Activated T-cell treated with anti-CD3 and anti-CD28 coated beads, Interleukin-2, amount 50 U/mL, for 1 hour (primary cell): ENCODE results near the gene NOC2L.
A peak's percentile ranks its signal among the peaks of the same experiment; 100 is the strongest.

Experiments used
- DNase-seq: peaks from one replicate; pipeline ENCODE4 v3.0.0-alpha.2; 2020

NOC2L gene

DNA sequence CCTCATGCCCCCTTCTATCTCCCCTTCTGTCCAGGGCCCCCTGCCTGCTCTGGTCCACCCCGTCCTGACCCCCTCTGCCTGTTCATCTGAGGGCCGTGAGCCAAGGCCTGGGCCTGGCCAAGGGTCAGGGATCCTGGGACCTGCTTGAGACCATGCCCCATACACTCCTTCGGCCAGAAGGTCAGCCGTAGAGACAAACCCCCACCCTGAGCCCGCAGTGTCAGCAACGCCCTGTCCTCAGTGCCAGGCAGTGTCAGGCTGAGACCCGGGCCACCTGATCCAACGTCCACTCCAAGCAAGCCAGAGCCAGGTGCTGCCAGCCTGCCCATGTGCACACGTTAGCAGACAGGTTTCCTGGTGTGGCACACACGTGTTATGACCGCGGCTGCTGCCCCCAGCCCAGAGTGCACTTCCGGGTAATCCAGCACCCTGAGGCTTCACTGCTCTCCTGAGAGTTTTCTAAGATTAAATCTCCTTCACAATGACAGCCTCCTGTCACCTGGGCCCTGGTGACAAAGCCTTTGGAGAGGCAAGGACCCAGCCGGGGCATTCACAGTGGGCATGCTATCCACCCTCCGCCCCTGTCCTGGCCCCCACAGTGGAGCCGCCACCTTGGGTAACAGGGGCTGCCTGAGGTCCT is 45.4 kb downstream of the NOC2L start:
- DNase-seq, result peak; percentile 14

- DNase-seq, result peak; percentile 15
These were observed 46.2 kb downstream of the NOC2L start for GRCh38 chr1:912740-913301.

GRCh38 chr1:911875-912739 is 46.9 kb downstream of the NOC2L start:
- DNase-seq, result no peak

- DNase-seq, result peak; percentile 16
These were observed 48.0 kb downstream of the NOC2L start for GRCh38 chr1:910881-911721.

DNA sequence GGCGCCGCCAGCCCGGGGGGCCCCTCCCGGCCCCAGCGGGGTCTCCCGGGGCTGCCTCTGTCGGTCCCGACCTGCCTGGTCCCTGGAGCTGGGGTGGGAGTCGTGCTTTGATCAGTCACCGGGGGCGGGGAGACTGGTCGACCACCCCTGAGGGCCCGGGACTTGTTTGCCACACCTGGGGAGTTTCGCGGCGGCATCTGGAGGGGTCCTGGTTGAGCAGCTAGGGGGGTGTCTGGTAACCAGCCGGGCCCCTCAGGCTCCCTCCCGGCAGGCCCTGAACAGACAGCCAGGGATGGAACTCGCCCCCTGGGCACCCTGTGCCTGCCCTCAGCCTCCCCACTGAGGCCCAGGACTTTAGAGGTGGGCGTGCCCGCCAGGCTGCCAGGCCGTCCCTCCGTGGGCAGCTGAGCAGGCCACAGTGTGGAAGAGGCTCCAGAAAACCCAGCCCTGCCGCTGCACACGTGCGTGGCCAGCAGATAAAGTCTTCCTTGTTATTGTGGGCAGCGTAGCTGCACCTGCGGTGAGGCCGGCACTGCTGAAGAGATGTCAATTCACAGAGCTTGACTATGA is 48.7 kb downstream of the NOC2L start:
- peak; percentile 18 for DNase-seq

DNA sequence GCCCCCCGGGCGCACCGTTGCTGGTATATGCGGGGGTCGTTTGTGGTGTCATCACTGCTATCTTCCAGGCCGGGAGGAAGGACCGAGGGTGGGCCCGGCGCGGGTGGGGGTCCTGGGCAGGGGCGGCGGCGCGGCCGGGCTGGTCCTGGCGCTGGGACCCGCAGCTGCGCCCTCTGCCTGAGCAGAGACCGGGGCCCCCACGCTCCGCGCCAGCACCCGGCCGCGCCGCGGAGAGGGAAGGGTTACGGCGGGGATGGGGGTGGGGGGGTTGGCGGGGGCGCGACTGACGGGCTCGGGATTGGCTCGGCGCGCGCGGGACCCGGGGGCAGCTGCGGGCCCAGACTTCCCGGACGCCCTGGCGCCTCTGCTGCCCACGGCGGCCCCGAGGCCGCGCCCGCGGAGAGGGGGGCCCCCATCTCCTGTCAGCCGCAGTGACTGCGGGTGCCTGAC is 49.2 kb downstream of the NOC2L start:
- DNase-seq, result peak; percentile 13

DNA sequence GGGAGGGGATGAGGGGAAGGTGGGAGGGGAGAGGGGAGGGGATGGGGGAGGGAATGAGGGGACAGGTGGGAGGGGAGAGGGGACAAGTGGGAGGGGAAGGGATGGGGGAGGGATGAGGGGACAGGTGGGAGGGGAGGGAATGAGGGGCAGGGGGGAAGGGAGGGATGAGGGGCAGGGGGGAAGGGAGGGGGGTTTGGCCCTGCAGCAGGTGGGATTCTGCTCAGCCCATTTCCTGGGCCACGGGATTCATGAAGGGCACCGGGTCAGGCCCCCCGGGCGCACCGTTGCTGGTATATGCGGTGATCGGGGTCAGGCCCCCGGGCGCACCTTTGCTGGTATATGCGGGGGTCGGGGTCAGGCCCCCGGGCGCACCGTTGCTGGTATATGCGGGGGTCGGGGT is 50.4 kb downstream of the NOC2L start:
- DNase-seq, result no peak

DNA sequence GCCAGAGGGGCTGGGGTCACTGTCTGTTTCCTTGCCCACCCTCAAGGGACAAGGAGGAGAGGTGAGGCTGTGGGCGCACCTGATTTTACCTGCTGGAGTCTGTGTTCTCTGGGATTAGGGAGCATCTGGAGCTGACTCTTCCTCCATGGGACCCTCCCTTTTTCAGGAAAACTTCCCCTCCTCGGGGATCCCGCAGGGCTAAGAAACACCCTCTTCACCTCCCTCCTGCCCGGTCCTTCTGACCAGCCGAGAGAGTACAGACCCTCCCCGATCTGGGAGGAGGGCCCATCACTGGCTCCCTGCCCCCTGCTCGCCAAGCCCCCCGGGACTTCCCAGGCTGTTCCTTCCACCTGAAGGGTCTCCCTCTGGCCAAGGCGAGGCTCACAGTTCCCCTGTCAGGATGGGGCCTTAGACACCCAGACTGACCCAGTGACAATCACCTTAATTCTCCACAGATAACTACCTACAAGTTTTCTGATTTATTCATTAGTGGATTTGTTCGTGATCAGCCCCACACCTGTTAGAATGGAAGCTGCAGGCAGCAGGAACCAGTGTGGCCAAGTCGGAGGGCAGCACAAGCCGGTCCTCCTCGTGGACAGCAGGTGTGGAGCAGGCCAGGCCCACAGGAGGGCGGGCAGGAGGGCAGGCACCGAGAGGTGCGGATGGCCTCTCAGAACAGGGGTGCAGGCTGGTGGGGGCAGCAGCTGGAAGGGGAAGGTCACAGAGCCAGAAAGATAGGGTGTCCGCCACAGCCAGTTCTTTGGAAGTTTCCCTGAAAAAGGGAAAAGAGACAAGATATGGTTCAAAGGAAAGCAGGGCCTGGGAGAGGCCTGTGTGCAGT is 51.2 kb downstream of the NOC2L start:
- no peak for DNase-seq

DNA sequence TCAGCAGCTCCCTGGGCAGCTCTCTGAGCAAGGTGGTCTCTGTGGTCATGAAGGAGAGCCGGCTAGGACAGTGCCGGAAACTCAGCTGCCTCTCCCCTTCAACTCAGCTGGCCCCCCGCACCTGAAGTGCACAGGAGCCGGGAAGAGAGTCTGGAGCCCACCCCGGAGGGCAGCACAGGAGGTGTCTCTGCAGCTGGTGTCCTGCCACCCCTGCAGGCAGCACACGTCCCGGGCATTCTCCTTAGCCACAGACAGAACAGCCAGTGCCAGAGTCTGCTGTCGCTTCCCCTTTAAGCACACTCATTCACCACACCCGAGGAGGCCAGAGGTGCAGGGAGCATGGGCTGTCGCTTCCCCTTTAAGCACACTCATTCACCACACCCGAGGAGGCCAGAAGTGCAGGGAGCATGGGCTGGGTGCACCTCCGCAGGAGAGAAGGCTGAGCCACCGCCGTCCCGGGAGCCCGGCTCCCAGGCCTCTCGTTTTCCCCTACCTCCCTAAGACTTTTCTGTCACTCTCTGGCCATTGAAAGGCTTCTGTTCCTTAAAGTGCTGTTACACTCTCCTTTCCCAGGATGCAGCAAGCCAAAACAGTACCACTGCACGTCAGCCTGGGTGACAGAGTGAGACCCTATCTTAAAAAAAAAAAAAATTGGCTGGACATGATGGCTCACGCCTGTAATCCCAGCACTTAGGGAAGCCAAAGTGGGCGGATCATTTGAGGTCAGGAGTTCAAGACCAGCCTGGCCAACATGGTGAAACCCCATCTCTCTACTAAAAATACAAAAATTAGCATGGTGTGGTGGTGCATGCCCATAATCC is 52.2 kb downstream of the NOC2L start:
- no peak for DNase-seq

GRCh38 chr1:905811-906599 is 53.1 kb downstream of the NOC2L start:
- DNase-seq, result peak; percentile 21

DNA sequence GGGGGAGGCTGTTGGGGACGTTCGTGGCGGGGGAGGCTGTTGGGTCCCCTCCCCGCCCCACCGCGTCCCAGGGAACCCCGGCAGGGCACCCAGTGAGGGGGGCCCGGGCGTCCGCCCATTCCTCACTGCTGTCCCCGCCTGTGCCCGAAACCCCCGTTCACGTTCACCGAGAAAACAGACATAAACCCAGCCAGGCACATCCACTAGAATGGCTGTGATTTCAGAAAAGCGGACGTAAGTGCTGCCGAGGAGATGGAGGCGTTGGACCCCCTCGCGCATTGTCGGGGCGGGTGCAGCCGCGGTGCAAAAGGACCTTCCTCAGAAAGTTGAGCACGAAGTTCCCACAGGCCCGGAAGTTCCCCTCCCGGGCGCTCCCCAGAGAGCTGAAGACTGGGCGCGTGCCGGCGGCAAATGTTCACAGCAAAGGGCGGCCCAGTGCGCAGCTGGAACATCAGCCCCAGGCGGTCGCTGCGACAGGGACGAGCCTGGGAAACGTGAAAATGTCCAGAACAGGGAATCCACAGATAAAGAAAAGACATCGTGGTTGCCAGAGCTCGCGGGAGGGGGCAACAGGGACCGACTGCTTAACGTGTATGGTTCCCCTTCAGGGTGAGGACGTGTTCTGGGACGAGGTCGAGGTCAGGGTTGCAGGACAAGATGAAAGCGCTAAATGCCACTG is 53.8 kb downstream of the NOC2L start:
- DNase-seq, result peak; percentile 49

- peak; percentile 91 for DNase-seq
These were observed 54.6 kb downstream of the NOC2L start for GRCh38 chr1:904310-904950.

DNA sequence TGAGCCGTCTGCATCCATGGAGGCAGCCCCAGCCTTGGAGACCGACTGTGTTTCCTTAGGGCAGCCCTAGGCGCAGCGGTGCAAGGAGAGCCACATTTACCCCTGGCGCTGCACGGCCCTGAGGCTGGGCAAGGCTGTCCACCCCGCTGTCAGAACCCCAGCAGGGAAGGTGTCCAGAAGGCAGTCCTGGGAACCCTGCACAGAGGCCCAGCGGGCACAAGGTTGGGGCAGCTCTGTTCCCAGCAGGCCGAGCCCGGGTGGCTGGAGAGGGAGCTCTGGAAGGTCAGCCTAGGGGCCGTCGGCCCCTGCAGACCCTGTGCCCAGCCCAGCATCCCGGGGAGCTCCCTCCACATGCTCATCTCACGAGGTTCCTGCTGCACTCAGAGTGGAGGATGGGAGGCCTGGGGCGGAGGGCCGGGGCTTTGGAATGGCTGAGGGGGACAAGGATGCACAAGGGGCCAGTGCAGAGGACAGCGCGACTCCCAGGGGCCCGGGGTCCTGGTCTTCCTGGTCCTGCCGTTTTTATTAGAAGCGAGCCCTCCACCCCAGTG is 55.3 kb downstream of the NOC2L start:
- DNase-seq, result peak; percentile 20

GRCh38 chr1:903305-903704 is 55.8 kb downstream of the NOC2L start:
- DNase-seq, result no peak

DNA sequence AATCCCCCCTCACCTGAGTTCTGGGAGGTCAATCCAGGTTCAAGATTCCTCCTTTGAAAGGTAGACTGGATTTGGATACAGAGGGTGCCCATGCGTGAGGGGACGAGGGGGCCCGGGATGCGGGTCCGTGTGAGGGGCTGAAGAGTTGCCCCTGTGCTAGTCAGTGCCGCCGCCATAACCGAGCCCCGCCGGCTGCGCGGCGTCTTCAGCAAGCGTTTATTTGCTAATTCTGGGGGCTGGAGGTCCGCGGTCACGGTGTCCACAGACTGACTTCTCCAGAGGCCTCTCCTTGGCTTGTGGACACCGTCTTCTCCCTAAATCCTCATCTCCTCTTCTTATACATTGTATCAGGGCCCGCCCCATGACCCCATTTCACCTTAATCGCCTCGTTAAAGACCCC is 56.3 kb downstream of the NOC2L start:
- DNase-seq, result no peak

- no peak for DNase-seq
These were observed 57.8 kb downstream of the NOC2L start for GRCh38 chr1:901108-901859.

- DNase-seq, result no peak
These were observed 59.3 kb downstream of the NOC2L start for GRCh38 chr1:899636-900317.
